GM13977 (cell line): ENCODE data around the gene ITPRIP.

Experiments
- DNase-seq: peaks from one replicate; pipeline ENCODE4 v3.0.0; 2012; ENCODE audit warnings: low spot score
- CTCF ChIP-seq: IDR thresholded peaks from 2 replicates; pipeline ENCODE4 v1.5.1; 2012; ENCODE audit warnings: mild to moderate bottlenecking, control low read depth; ENCODE audit not compliant: insufficient read depth; ENCODE audit errors: extremely low read depth, missing control alignments
- in situ Hi-C: fragments of 300-500 bp; cut with MboI; formaldehyde crosslinking; loops from one replicate; pipeline ENCODE4 v1.12.0; 2022; ENCODE audit warnings: low sequenced_read_pairs, low pct_unique_long_range_greater_than_20kb, mixed read lengths, inconsistent platforms; ENCODE audit not compliant: unreplicated experiment

ITPRIP gene

GRCh38 chr10:104301907-104302690 lies 36.2 kb downstream of the ITPRIP start:
- no peak for TF ChIP-seq CTCF
- DNase-seq: no peak
- in situ Hi-C loops: no loop called here

GRCh38 chr10:104300736-104301292 lies 37.5 kb downstream of the ITPRIP start:
- in situ Hi-C loops: no loop called here
- no peak for DNase-seq

GRCh38 chr10:104300002-104300735 lies 38.1 kb downstream of the ITPRIP start:
- no peak for DNase-seq
- in situ Hi-C loops: no loop called here
- no peak for TF ChIP-seq CTCF

More at GRCh38 chr10:104300736-104301292, 37.5 kb downstream of the ITPRIP start:
- no peak for TF ChIP-seq CTCF

- TF ChIP-seq CTCF: no peak
- DNase-seq: no peak
- in situ Hi-C loops: loop anchor here (10.0 kb wide), 1 partner anchor 46 kb away; no protein-coding TSS in a partner anchor
Observed at GRCh38 chr10:104299031-104299904, 39.0 kb downstream of the ITPRIP start.

- DNase-seq: no peak
- peak; percentile 37 for TF ChIP-seq CTCF
- in situ Hi-C loops: loop anchor here (10.0 kb wide), 1 partner anchor 47 kb away; no protein-coding TSS in a partner anchor
Observed at GRCh38 chr10:104297697-104298660, 40.3 kb downstream of the ITPRIP start.
